HCT116 (cell line): ENCODE data around the gene DNAAF5.

Source experiments
- CTCF ChIP-seq, 3 experiments: fragments of 200-600 bp in 1 of 3; sonication (generic) in 1 of 3; IDR thresholded peaks in 2 of 3; conservative IDR thresholded peaks in 1 of 3; 2 replicates each; pipeline ENCODE4 v1.5.1; 2012 to 2017; ENCODE audit warnings: low read depth in 2 of 3, low read length in 2 of 3, antibody characterized with exemption in 1 of 3, borderline replicate concordance in 1 of 3, control low read depth in 1 of 3, mild to moderate bottlenecking in 1 of 3, mixed read lengths in 1 of 3, mixed run types in 1 of 3, moderate library complexity in 1 of 3; ENCODE audit not compliant: insufficient read depth in 1 of 3
- POLR2A ChIP-seq: IDR thresholded peaks from 2 replicates; pipeline ENCODE4 v1.7.0; 2011; ENCODE audit warnings: borderline replicate concordance; ENCODE audit not compliant: insufficient read depth, insufficient read length; ENCODE audit errors: extremely low read depth
- RAD21 ChIP-seq: IDR thresholded peaks from 2 replicates; pipeline ENCODE4 v1.6.1; 2012; ENCODE audit warnings: low read depth, mild to moderate bottlenecking

- TF ChIP-seq CTCF (IDR thresholded peaks at IDR 0.05 in 2 of 3, conservative IDR thresholded peaks at IDR 0.05 in 1 of 3; ENCODE audit: borderline replicate concordance in 1 of 3, insufficient read depth in 1 of 3, low read depth in 2 of 3, low read length in 2 of 3) (no peak), POLR2A (no peak), RAD21 (no peak)
These were observed 47.1 kb downstream of the DNAAF5 start for GRCh38 chr7:773622-773915.
